HG03108 (cell line): Measurements from ENCODE around the gene MTCL1.

Experiments
- ATAC-seq: cut with Tn5 transposase; IDR thresholded peaks from one replicate; pipeline ENCODE4 v1.9.1; 2021; ENCODE audit warnings: moderate library complexity; ENCODE audit not compliant: unreplicated experiment

MTCL1 gene

DNA sequence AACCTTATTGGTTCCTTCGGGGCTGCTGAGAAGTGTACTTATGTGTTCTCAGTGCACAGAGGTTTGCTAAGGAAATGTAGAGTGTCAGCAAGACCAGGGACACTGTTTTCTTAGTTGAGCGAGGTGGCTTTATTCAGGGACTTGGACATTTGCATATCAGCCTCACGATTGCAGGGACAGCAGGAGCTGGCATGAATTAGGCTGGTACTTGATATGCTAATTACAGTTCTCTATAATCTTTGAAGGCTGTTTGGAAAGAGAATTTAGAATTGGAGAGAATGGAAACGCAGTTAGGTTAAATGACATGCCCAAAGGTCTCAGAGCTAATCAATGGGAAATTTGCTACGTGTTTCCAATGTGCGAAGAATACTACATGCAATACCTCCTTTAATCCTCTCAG lies 18.7 kb upstream of the MTCL1 start:
- ATAC-seq = no peak

DNA sequence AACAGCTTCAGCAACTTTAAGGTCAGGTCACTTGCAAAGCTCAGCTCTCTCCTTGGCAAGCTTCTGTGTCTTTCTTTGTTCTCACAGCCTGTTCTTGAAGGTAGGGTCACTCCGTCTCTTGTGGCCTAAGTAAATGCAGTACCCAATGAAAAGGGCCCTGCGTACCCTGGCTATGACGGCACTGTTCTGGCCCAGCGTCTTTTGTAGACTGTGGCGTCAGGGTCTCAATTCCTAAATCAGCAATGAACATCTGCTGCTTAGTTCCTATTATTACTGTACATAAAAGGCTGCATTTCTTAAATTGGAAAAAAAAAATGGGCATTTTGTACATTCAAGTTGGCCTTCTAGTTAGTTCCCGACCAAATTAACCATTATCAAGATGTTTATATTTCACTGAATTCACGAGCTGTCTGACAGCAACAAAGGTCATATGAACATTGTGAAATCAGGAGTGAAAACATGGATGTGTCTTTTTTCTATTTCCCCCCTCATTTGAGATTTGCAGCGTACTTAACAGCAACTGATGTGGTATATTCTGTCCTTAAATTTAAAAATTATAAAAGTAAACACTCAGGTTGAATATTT lies 17.0 kb upstream of the MTCL1 start:
- ATAC-seq = no peak

DNA sequence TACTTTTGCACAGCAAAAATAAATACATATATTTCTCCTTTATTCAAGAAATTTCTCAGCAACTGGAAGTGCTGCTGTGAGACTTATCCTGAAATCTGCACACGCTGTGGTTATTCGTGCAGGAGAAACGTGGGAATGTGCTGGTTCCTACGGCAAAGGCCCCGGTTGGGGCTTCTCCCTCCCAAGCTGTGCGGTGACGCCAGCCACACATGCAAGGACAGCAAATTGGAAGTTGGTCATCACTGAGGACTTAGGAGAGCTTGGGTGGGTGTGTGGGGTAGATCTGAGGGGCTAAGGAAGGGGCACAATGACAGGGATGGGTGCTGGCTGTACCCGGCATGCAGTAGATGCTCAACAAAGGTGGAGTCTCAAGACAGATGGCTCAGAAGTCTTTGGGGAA lies 16.5 kb upstream of the MTCL1 start:
- ATAC-seq = no peak

DNA sequence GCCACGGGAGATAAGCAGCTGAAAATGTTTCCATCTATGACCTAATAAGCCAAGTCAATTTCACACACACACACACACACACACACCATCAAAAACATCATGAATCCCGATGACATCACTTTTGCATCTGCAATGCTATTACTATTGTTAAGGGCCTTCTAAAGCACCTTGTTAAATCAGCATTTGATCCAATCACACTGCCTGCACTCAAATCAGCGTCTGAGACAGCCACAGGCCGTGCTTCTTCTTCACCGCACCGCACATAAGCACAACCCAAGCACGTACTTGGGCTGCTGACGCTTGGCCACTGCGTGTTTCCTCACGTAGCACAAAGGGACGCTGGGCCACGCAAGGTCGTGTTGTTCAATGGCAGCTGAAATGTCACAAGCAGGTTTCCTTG lies 15.8 kb upstream of the MTCL1 start:
- ATAC-seq = no peak

DNA sequence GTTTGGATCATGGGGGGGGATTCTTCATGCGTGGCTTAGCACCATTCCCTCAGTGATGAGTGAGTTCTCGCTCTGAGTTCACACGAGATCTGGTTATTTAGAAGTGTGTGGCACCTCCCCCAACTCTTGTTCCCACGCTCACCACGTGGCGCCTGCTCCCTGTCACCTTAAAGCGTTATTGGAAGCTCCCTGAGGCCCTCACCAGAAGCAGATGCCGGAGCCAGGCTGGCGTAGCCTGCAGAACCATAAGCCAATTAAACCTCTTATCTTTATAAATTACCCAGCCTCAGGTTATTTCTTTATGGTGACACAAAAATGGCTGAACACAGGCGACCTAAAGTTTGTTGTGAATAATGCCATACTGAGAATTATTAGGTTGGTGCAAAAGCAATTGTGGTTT lies 10.5 kb upstream of the MTCL1 start:
- ATAC-seq = no peak

DNA sequence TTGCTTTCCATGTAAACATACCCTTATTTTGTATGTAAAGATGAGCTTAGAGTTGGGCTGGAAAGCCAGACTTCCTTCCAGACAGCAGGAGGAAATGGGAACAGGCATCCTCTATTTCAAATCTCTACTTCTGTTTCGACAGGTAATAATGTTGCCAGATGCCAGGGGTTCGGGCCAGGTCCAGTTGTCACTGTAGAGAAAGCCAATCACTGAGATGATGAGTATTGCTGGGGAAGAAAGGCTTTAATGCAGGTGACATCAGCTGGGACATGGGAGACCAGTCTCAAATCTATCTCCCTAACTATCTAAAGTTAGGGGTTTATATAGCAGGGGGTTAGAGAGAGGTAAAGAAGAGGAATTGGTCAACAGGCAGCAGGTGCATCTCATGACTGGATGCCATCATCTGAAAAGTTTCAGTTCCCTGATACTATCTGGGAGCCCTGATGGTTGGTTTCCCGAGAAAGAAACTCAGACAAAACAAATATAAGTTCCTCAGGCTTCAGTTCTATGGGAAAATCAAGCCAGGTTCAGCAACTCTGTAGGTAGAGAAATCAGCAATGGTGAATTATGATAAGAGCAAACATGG lies 9.3 kb upstream of the MTCL1 start:
- no peak for ATAC-seq

DNA sequence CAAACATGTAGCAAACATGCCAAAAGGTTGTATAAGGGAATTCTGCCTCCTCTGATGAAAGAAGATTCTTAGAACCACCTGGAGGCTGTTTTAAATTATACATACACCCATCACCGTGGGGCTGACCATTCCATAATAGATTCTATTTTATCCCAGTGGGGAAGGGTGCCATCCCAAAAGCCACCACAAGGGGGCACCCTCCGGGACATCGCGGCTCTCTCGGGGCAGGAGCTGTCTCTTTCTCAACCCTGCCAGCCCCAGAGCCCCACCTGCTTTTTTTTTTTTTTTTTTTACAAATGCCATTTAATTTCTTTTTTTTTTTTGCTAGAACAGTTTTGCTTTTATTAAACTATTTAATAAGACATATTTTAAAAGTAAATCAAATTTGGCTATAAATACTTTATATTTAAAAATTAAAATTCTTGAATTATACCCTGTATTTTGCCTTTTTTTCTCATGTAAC lies 8.6 kb upstream of the MTCL1 start:
- ATAC-seq = no peak

DNA sequence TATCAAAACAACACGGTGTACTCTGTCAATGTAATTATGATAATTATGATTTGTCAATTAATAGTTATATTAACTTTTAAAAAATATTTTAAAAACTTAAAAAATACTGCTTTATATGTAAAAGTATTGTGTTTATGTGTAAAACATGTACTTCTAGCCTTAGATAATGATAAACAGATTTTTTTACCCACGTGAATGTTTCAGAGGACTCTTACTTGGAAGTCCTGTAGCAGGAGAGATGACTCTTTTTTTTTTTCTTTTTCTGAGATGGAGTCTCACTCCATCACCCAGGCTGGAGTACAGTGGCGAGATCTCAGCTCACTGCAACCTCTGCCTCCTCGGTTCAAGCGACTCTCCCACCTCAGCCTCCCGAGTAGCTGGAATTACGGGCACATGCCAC lies 6.2 kb upstream of the MTCL1 start:
- ATAC-seq = no peak

DNA sequence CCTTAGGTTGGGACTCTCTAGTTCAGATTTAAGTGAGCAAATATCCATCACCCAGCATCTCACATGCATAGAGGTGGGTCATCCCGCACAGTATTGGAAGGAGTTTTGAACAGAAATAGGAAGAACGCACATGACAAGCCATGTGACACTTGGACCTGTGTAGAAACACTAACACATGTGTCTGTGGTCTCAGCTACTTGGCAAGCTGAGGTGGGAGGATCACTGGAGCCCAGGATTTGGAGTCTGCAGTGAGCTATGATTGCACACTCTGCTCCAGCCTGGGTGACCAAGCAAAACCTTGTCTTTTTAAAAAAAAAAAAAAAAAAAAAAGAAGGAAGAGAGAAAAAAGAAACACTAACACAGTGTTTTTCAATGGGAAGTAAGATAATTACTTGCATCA lies 5.4 kb upstream of the MTCL1 start:
- no peak for ATAC-seq

DNA sequence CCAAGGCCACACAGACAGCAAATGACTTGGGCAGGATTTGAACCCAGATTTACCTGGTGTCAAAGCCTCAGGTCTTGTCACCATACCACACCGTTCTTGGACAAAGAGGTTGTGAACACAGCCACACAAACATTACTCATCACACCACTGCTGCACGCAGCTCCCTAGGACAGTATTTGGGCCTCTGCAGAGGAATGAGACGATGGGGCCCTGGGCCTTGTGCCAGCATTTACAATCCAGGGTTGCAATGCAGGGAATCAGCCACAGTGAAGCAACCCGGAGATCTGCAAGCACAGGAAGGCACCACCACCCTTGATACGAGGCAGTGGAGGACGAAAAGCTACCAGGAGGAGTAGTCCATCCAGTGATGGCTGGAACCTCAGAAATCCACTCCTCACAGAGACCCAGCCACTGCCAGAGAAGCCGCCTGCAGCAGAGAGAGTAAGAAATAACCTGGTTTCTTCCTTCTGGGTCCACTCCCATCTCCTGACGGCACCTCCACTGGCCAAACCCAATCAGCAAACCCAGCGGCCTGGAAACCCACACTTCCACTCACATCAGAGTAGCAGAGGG lies 3.7 kb upstream of the MTCL1 start:
- no peak for ATAC-seq

DNA sequence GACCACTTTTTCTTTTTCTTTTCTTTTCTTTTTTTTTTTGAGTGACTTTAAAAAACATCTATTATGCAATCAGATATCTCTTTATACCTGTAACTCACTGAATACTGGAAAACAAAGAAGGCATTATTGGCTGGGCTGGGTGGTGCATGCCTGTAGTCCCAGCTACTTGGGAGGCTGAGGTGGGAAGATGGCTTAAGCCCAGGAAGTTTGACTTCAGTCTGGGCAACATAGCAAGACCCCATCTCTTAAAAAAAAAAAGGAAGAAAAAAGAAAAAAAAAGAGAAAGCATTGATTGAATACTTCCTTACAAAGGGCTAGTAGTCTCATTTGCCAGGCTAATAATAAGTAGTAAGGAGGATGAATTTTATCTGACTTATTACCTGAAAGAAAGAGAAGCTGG lies 2.7 kb upstream of the MTCL1 start:
- no peak for ATAC-seq

DNA sequence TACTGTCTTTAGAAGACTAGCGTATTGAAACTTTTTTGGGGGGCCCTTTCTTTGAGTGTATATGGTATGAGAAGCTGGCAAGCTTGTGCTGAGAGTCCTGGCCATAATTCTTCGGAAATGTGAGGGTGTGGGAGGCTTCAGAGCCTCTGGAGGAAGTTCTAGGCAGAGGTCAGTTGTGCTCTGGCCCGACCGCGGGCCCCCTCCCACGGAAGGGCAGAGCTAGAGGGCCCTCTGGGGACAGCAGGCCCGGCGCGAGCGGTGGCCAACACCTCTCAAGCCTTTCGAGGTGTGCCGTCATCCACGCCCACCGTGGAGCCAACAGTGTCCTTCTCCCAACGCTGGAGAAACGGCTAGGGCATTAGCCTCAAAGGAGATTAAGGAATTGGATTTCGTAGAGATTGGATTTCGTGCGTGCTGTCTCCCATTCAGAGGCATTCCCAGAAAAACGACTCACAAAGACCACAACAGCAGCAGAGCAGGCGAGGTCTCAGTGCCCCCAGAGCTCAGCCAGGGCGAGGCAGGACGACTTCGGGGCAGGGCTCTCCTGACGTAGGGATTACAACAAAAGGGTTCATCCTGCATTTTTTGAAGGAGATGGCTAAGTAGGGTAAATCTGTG lies 2.2 kb upstream of the MTCL1 start:
- ATAC-seq = no peak

DNA sequence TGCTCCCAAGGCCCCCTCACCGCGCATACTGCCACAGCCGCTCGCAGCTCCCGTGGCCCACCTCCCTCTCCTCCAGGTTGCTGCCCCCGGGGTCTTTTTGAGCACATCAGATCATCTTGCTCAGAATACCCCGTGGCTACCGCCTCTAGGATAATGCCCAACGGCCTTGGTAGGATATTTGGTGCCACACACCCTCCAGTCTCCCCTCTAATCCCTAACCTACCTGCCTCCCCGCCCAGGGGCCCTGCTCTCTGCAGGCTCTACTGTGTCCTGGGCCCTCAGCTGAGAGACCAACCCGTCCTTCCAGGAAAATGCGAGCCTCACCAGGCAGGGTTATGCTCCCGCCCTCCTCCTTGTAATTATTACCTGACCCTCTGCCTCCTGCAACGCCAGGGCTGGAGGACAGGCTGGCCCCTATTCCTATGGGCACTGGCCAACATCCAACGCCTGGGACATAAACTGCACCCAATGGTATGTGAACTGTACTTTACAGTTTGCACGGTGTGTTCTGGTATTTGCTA lies 1.5 kb upstream of the MTCL1 start:
- no peak for ATAC-seq

DNA sequence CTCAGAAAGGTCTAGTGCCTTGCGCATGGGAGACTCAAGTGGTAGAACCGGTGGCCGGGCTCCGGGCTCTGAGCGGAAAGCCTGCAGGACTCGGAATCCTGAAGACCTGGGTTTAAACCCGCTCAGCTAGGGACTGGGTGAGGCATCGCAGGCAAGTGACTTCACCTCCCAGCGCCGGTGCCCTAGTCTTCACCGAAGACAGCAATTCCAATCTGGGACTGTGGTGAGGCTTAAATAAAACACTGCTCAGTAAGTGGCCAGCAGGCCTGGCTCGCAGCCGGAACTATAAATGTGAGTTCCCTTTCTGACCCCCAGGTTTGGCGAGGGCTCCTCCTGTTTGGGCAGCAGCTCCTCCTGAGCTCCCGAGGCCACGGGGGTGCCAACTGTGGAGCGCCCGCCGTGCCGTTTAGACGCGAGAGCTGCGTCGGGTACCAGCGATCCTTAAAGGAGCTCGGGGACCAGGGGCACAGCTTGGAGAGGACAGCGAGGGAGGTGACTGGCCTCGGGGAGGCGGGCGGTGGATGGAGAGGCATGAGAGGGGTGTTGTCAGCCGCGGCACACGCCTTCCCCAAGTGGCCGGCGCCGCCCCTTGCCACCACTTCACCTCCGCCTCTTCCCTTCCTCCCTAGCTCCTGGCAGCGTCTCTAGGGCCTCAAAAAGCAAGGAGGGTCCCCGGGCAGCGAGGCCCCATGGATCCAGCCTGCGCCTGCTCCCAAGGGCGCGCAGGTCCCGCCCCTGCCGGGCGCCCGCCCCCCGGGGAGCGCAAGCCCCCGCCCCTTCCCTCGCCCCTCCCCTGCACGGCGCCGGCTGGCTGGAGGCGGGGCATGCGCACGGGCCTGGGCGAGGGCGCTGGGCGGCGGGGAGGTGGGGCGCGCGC lies 757 bp upstream of the MTCL1 start:
- peak; percentile 71 for ATAC-seq

DNA sequence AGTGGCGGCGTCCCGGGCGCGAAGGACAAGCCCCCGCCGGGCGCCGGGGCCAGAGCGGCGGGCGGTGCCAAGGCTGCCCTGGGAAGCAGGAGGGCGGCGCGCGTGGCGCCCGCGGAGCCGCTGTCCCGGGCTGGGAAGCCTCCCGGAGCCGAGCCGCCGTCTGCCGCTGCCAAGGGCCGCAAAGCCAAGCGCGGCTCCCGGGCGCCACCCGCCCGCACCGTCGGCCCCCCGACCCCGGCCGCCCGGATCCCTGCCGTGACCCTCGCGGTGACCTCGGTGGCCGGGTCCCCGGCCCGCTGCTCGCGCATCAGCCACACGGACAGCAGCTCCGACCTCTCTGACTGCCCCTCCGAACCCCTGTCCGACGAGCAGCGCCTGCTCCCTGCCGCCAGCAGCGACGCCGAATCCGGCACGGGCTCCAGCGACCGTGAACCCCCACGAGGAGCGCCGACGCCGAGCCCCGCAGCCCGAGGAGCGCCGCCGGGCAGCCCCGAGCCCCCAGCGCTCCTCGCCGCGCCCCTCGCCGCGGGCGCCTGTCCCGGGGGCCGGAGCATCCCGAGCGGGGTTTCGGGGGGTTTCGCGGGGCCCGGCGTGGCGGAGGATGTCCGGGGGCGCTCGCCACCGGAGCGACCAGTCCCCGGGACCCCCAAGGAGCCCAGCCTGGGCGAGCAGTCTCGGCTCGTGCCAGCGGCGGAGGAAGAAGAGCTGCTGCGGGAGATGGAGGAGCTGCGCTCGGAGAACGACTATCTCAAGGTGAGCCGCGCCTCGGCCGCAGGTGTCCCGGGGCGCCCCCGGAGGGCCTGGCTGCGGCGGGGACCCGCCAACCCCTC lies 820 bp downstream of the MTCL1 start:
- peak; percentile 7 for ATAC-seq

DNA sequence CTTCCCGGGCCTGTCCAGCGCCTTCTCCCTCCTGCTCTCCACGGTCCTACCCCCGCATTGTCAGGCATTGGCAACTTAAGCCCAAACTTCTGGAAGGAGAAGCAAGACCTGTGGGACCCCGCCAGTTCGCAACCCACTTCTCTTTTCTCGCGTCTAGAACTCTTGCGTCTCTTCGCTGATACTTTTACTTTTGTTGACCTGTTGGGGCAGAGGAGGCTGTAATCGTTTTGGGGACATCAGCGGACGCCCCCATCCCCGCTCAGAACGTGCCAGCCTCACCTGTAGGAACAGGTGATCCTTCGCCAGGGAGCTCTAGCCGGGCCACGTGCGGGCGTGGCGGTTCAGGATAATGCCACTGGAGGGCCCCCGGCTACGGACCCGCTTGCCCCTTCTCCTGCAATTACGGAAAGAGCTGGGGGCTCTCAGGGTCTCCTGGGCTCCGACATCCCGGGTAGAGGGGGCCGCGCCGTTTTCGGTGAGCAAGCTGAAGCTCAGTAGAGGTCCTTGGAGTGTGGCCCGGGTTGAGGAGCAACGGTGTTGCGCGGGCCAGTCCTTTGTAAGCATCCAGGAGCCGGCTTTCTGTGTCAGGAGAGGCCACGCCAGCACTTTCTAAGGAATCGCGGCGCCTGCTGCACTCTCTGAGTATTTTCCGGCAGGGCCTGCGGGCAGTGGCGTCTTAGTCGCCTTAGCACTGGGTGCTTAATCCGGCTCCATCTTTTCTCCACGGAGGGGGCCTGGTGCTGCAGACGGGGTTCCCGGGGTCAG lies 1.6 kb downstream of the MTCL1 start:
- no peak for ATAC-seq

DNA sequence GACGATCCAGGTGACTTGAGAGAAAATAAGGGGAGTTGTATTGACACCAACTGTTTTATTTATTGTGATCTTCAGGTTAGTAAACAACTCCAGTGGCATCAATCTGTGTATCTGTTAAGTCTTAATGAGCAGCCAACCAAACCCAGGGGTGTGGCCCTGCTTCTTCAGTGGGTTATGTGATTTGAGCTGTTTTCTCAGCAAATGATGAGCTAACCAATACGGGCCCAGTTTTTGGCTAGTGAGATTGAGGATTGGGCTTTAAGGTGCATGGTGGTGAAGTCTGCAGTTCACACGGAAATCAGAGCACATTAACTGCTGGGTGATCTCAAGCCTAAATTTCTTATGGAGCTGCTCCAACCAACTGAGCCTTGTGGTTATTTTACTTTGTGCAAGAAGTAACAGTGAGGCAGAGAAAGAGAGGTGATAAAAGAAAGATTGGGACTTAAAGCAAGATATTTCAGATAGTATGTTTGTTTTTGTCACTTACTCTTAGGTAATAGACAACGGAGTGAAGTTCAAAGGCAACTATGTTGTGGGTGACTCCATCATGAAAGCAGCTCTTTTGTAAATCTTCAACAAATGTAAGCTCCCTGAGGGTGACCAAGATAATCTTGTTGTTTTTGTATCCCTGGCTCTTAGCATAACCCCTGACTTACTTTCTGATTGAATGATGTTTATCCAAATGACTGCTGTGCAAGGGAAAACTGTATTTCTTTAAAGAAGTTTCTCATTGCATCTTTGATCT lies 2.4 kb downstream of the MTCL1 start:
- ATAC-seq = no peak

DNA sequence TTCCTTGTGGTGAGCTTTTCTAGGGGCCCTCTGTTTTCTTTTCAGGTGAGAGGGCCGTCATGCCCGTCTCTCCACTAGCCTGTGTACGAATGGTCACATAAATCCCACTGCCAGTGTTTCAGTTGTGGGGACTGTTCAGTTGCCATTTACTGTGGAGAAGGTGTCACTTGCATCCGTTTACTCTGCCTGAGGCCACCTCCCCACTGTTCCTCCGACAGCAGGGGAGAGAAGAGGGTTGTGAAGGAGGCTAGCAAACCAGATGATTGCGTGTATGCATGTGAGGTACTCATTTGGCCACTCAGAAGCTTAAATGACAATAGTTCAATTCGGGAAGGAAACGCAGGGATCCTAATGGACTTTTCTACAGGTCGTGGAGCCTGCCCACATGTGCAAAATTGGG lies 3.3 kb downstream of the MTCL1 start:
- no peak for ATAC-seq
